ENCODE data around the gene PAPPA. TPM values are rescaled to one million over a fixed set of nuclear protein-coding genes. Genes with fewer than 3 reads are reported as not detected.

The PAPPA gene
- total and polyA plus RNA-seq, 9 of the 15 experiments (the other 6 are each of a cell fraction or from before 2014, with no cell fraction given) = 0.06 to 0.18 (median 0.11) TPM

GRCh38 chr9:116247791-116248374, 94.3 kb downstream of the PAPPA start:
- Histone ChIP-seq H3K4me2 (ENCODE audit: insufficient read depth, low read length) (no peak overlapping the region), H3K9me1 (ENCODE audit: control insufficient read depth, insufficient read depth, low read length) (no peaks in the 10 kb centered on the region), H3K36me3 (ENCODE audit: control insufficient read depth, insufficient read depth, low read length) (no peaks in the 10 kb centered on the region), H4K20me1 (replicated peaks; ENCODE audit: control insufficient read depth, insufficient read depth, low read length) (no peaks in the 10 kb centered on the region), H3K79me2 (ENCODE audit: control insufficient read depth, insufficient read depth, low read length) (no peaks in the 10 kb centered on the region), H2AFZ (ENCODE audit: low read depth, low read length) (no peak overlapping the region), H3K4me3 (no peak overlapping the region), H3K27ac (ENCODE audit: extremely low read depth, low read depth, low read length) (no peak overlapping the region), H3K9ac (ENCODE audit: insufficient read depth in 1 of 2, low read depth in 2 of 2, low read length in 2 of 2) (no peak overlapping the region), H3K9me3 (replicated peaks; ENCODE audit: control insufficient read depth, insufficient read depth, low read depth, low read length) (no peaks in the 10 kb centered on the region), H3K4me1 (replicated peaks in 1 of 2; ENCODE audit: control insufficient read depth in 2 of 2, insufficient read depth in 2 of 2, low read length in 2 of 2) (no peaks in the 10 kb centered on the region), H3K27me3 (ENCODE audit: control insufficient read depth in 2 of 2, insufficient read depth in 2 of 2, low read length in 2 of 2) (no peaks in the 10 kb centered on the region)
- no peak for DNase-seq (ENCODE audit: extremely low read depth in 1 of 4, low spot score in 3 of 4)
- ChIA-PET CTCF (ENCODE audit: low intra/inter-chr PET ratio) (no interaction called here), POLR2A (interaction anchor here (0.8 to 1.8 kb wide), 3 partner anchors 8 to 19 kb away, joined by 3 to 4 read pairs (median 3); no protein-coding TSS in a partner anchor)
- in situ Hi-C loops (cut with MboI) = no loop called here
- WGBS (ENCODE audit: insufficient coverage, low coverage, missing lambda C conversion rate) = 3% methylated on average over 2 of the region's 2 CpGs
- FAIRE-seq = no peak
- no peak for ATAC-seq
- no peak for TF ChIP-seq ZNF778 (CRISPR knock-in tag; IDR thresholded peaks at IDR 0.05)
- peak; percentile 57; the same call in 1 of the 2 replicates for TF ChIP-seq ATF3 (IDR thresholded peaks at IDR 0.05)
- no peak for TF ChIP-seq ATF3 (CRISPR knock-in tag; conservative IDR thresholded peaks at IDR 0.05)
- no peak for TF ChIP-seq CEBPG (CRISPR knock-in tag; IDR thresholded peaks at IDR 0.05)
- peak; percentile 49 to 70 for TF ChIP-seq CEBPG (tag; conservative IDR thresholded peaks at IDR 0.05 in 1 of 2, IDR thresholded peaks at IDR 0.05 in 1 of 2)
- no TSS peak for BruUV-seq (replicated peaks)
- intact Hi-C loops (cut with micrococcal nuclease) = no loop called here
